A673 (cell line): ENCODE results near the gene EIF2AK2. TPM values are rescaled to one million over a fixed set of nuclear protein-coding genes. Genes with fewer than 3 reads are reported as not detected.

Source experiments
- BruUV-seq: library from RNA; stranded (reverse); fragments of 400-500 nt; replicated peaks from 2 replicates; lab custom pipeline; 2021; lab: Mats Ljungman, UMichigan
- CTCF ChIA-PET: fragments of 300-600 bp; sonication (Branson Sonifier 250); formaldehyde crosslinking; loops from one replicate; lab custom pipeline; 2022; ENCODE audit warnings: antibody characterized with exemption; lab: Charles Lee
- POLR2A ChIA-PET: fragments of 300-600 bp; sonication (Branson Sonifier 250); formaldehyde crosslinking; loops from one replicate; lab custom pipeline; 2022; ENCODE audit warnings: antibody characterized with exemption; ENCODE audit not compliant: low non-redundant PET; lab: Charles Lee
- DNase-seq: peaks from one replicate; pipeline ENCODE4 v3.0.0-alpha.2; 2015; ENCODE audit warnings: low spot score
- H3K27ac ChIP-seq: fragments of 200-600 bp; sonication (generic); 2 replicates; pipeline ENCODE4 v1.5.1; 2016; ENCODE audit warnings: mixed run types, low read depth, mild to moderate bottlenecking, mixed read lengths, antibody characterized with exemption, low read length; ENCODE audit not compliant: poor library complexity, severe bottlenecking
- H3K27me3 ChIP-seq: fragments of 200-600 bp; sonication (generic); replicated peaks from 2 replicates; pipeline ENCODE4 v1.6.1; 2017; ENCODE audit warnings: mixed run types, low read depth, mild to moderate bottlenecking, mixed read lengths, antibody characterized with exemption, low read length; ENCODE audit not compliant: insufficient read depth, poor library complexity
- H3K36me3 ChIP-seq: fragments of 200-600 bp; sonication (generic); 2 replicates; pipeline ENCODE4 v1.6.1; 2016; ENCODE audit warnings: mixed run types, mild to moderate bottlenecking, mixed read lengths, antibody characterized with exemption, low read length; ENCODE audit not compliant: insufficient read depth, poor library complexity, severe bottlenecking
- H3K4me1 ChIP-seq: fragments of 200-600 bp; sonication (generic); 2 replicates; pipeline ENCODE4 v1.6.1; 2017; ENCODE audit warnings: mixed run types, mild to moderate bottlenecking, mixed read lengths, antibody characterized with exemption, low read length; ENCODE audit not compliant: insufficient read depth, poor library complexity, severe bottlenecking
- H3K4me3 ChIP-seq: fragments of 200-600 bp; sonication (generic); 2 replicates; pipeline ENCODE4 v1.5.1; 2016; ENCODE audit warnings: low read depth, mixed run types, mild to moderate bottlenecking, mixed read lengths, low read length; ENCODE audit not compliant: poor library complexity, severe bottlenecking
- H3K9me3 ChIP-seq: fragments of 200-600 bp; sonication (generic); 2 replicates; pipeline ENCODE4 v1.6.1; 2016; ENCODE audit warnings: mixed run types, low read depth, mild to moderate bottlenecking, mixed read lengths, antibody characterized with exemption, low read length; ENCODE audit not compliant: poor library complexity, severe bottlenecking
- EZH2 ChIP-seq: fragments of 200-600 bp; sonication (generic); IDR thresholded peaks from 2 replicates; pipeline ENCODE4 v1.6.1; 2017; ENCODE audit warnings: borderline replicate concordance, low read depth, mild to moderate bottlenecking, mixed read lengths, antibody characterized with exemption, low read length; ENCODE audit not compliant: poor library complexity, severe bottlenecking
- intact Hi-C: fragments of 100-400 bp; cut with micrococcal nuclease; formaldehyde crosslinking; loops from one replicate; pipeline ENCODE4 v1.10.0; 2022; ENCODE audit not compliant: unreplicated experiment
- total RNA-seq: library from RNA; stranded (reverse); gene quantifications from 2 replicates; pipeline ENCODE4 v1.2.3, GENCODE V29; 2021
- TF ChIP-seq, protein P1 (sequence below): fragments of 300-800, 200-600 bp; sonication (generic); conservative IDR thresholded peaks from 2 replicates; pipeline ENCODE4 v1.5.1; 2017; ENCODE audit warnings: low read depth, mild to moderate bottlenecking, antibody characterized with exemption, low read length, moderate library complexity, mixed read lengths

EIF2AK2 gene
- total RNA-seq, 1 experiment from 2014 or later = 64.4 TPM

DNA sequence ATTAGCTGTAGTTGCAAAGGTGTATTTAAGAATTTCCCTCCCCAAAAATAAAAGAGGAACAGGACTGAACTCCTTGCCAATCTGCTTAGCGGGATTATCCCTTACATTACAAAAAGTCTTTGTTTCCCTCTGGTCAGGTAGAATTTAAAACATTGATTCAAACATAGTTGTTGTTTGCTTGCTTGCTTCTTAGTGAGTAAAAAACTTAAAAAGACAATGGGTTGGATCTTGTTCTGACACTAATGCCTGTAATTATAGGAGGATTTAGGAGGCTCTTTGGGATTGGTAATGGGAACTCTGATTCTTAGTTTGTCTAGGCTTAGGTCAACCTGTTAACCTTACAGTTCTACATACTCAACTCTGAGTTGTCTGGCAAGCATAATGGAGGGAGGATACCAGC, 35.8 kb upstream of the EIF2AK2 start:
- TF ChIP-seq, protein P1, sequence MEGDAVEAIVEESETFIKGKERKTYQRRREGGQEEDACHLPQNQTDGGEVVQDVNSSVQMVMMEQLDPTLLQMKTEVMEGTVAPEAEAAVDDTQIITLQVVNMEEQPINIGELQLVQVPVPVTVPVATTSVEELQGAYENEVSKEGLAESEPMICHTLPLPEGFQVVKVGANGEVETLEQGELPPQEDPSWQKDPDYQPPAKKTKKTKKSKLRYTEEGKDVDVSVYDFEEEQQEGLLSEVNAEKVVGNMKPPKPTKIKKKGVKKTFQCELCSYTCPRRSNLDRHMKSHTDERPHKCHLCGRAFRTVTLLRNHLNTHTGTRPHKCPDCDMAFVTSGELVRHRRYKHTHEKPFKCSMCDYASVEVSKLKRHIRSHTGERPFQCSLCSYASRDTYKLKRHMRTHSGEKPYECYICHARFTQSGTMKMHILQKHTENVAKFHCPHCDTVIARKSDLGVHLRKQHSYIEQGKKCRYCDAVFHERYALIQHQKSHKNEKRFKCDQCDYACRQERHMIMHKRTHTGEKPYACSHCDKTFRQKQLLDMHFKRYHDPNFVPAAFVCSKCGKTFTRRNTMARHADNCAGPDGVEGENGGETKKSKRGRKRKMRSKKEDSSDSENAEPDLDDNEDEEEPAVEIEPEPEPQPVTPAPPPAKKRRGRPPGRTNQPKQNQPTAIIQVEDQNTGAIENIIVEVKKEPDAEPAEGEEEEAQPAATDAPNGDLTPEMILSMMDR = no peak
- TF ChIP-seq EZH2 = no peak
- POLR2A ChIA-PET = no interaction called here
- CTCF ChIA-PET = no interaction called here
- Histone ChIP-seq H3K27ac (no peak overlapping the region), H3K27me3 (no peaks in the 10 kb centered on the region), H3K36me3 (no peaks in the 10 kb centered on the region), H3K9me3 (no peaks in the 10 kb centered on the region), H3K4me1 (peaks cover 5% of the 10 kb centered on the region), H3K4me3 (no peak overlapping the region)
- BruUV-seq = no TSS peak
- intact Hi-C loops = no loop called here
- no peak for DNase-seq

DNA sequence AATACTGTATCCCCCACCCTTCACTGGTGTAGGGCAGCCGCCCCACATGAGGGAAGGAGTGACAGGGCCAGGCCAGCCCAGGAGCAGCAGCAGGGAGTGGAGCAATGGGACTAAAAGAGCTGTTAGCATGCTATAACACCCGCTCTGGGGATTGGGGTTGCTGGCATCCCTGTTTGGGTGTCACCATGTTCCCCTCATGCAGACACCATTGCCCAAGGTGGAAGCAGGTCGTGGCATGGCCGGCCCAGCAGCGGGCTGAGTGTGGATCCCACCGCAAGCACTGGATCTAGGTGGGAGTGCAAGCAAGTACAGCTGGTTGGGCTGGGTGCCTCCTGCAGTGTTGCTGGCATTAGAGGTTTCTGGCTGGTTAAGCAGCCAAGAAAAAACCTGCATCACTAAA, 35.0 kb upstream of the EIF2AK2 start:
- H3K36me3 ChIP-seq = no peaks in the 10 kb centered on the region
- H3K9me3 ChIP-seq = no peaks in the 10 kb centered on the region
- no peak for DNase-seq
- intact Hi-C loops = no loop called here
- ChIA-PET POLR2A (no interaction called here), CTCF (no interaction called here)
- H3K4me3 ChIP-seq = no peak overlapping the region
- TF ChIP-seq, protein P1 = no peak
- TF ChIP-seq EZH2 = no peak
- H3K27ac ChIP-seq = no peak overlapping the region
- BruUV-seq = no TSS peak
- peaks cover 5% of the 10 kb centered on the region for H3K4me1 ChIP-seq
- no peaks in the 10 kb centered on the region for H3K27me3 ChIP-seq

DNA sequence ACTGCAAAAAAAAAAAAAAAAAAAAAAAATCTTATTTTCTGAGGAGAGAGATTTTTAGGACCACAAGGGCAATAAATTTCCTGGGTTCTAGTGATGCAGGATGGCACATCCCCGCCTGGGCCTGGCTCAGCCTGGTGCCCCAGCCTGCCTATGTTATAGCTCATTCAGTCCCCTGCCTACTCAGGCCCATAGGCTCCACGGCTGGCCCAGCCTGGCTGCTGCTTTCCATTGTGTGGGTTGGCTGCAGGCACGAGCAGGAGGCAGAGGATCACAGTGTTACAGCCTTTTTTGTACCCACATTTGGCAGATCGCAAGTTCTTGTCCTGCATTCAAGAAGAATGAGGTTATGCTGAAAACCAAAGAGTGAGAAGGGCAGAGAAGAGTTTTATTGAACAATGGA, 34.5 kb upstream of the EIF2AK2 start:
- intact Hi-C loops = no loop called here
- DNase-seq = no peak
- H3K4me1 ChIP-seq = peaks cover 5% of the 10 kb centered on the region
- no peaks in the 10 kb centered on the region for H3K9me3 ChIP-seq
- BruUV-seq = no TSS peak
- H3K27me3 ChIP-seq = no peaks in the 10 kb centered on the region
- H3K36me3 ChIP-seq = no peaks in the 10 kb centered on the region
- ChIA-PET POLR2A (no interaction called here), CTCF (no interaction called here)
- TF ChIP-seq, protein P1 = no peak
- TF ChIP-seq EZH2 = no peak
- H3K27ac ChIP-seq = no peak overlapping the region
- no peak overlapping the region for H3K4me3 ChIP-seq
